GM18909 (cell line): ENCODE measurements around the gene RPL38.

Source experiments
- ATAC-seq: cut with Tn5 transposase; IDR thresholded peaks from one replicate; pipeline ENCODE4 v1.9.1; 2021; ENCODE audit warnings: mild to moderate bottlenecking; ENCODE audit not compliant: unreplicated experiment, poor library complexity

Gene RPL38

DNA sequence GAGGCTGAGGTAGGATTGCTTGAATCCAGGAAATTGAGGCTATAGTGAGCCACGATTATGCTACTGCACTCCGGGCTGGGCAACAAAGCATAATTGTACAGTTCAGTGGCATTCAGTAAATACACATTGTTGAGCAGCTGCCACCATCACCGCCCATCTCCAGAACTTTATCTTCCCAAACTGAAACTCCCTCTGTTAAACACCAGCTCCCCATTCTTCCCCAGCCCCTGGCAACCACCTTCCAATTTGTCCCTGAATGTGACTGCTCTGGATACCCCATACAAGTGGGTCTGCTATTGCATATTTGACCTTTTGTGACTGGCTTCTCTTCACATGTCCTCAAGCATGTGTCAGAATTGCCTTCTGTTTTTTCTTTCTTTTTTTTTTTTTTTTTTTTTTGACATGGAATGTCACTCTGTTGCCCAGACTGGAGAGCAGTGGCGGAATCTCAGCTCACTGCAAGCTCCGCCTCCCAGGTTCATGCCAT lies 2.9 kb downstream of the RPL38 start:
- no peak for ATAC-seq

- no peak for ATAC-seq
These were observed 7.0 kb downstream of the RPL38 start for GRCh38 chr17:74210191-74211140.

DNA sequence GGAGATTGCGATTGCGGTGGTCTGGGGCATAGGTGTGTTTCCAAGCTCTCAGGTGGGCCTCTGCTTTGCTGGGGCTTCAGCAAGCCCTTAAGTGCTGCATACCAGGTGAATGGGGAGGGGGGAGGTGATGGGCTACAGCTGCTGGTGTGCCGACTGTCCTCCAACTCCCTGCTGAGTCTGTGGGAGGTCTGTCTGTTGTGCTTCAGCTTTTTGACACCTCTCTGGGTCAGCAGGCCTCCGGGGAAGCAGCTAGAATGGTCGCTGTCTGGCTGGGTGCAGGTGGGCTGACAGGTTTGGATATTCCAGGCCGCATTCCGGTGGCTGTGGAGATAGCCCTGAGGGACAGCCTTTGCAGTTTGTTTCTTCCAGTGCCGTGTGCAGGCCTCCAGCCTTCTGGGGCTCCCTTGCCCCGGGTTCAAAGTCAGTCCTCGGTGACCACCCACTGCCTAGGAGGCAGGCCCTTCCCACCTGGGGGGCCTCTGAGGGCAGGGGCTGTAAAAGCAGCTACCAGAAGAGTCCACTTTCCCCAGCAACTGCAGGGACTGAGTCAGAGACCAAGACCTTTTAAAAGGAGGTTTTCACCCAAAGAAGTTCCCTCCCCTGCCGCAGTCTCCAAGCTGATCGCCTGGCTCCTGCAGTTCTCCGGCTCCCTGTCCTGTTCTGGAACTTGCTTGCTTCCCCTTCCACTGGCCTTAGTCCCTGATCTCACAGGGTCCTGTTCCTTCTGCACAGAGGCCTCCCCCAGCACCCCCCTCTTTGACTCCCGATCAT lies 7.8 kb downstream of the RPL38 start:
- ATAC-seq, result no peak

DNA sequence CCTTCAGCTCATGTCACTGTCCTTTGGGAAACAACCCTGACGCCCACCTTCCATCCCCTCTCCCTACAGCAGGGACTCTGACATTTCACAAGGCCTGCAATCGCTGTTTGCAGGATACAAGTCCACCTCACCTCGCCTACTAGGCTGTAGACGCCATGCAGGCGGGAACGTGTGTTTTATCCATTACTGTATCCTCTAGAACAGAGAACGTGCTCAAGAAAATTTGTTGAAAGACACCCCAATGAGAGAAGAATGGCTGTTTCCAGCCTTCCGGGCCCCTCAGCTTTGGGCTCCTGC lies 8.4 kb downstream of the RPL38 start:
- no peak for ATAC-seq

DNA sequence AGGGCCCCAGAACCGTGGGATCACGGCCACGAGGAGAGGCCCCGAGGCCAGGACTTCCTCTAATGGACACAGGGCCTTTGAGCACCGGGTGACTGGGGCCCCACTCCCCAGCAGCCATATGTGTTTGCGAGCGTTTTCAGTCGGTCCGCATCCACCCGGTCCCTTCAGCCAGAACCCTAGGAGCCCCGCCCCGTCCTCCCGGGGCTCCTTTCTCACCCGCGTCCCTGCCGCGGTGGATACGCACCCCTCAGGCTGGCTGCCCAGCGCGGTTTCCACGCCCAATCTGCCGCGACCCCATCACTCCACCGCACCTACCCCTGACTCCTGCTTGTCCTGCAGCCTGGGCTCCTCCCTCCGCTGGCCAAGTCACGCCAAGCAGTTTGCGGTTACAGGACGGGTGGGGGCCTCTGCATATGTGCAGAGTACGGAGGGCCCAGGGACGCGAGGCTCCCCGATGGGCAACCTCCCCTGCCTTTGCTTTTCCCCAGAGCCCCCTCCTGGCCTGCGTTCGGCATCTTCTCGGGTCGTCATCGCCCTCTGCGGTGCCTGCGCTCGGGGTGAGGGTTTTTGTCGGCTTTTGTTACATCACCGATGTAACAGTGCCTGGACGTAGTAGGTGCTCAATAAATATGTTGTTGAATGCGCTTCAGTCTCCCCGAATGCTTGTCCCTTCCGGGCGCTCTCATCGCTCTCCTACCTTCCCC lies 8.9 kb downstream of the RPL38 start:
- peak; percentile 13 for ATAC-seq

DNA sequence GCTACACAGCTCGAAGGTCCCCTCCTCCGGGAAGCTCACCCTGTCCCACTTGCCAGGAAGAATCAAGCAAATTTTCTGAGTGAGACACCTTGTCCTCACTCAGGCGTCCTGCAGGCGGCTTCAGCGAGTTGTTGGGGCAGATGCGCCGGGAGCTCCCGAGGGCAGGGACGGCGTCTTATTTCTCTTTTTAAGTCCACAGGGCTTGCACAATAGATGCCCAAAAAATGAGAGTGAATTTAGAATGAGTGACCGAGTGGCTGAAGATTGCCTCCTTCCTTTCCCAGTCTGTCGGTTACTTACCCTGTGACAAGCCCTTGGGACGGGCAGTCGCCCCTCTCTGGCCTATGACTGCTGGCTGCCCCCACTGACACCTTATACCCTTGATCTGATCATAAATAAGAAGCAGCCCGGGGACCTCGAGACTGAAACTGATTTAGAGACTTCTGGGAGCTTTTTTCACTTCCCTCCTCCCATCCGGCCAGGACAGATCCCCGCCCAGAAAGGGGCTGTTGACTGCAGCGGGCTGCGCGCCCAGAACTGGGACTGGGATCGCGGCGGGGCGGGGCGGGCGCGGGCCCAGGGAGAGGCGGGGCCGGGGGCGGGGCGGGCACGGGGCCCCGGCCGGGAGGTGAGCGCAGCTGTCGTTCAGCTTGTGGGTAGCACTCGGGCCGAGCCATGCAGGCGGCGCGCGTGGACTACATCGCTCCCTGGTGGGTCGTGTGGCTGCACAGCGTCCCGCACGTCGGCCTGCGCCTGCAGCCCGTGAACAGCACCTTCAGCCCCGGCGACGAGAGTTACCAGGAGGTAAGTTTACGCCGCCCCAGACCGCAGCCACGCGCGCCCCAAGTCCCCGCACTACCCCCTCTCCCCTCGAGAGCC lies 9.7 kb downstream of the RPL38 start, which contains the start of gene TTYH2:
Gene TTYH2 (plus strand): TSS at position 659 of the 879 bp plus-strand sequence. CDS start 17 bp downstream, at position 676.
- ATAC-seq, result peak; percentile 61

- ATAC-seq, result no peak
These were observed 10.4 kb downstream of the RPL38 start for GRCh38 chr17:74213861-74214391.

GRCh38 chr17:74214484-74215341 lies 11.2 kb downstream of the RPL38 start:
- ATAC-seq, result no peak

DNA sequence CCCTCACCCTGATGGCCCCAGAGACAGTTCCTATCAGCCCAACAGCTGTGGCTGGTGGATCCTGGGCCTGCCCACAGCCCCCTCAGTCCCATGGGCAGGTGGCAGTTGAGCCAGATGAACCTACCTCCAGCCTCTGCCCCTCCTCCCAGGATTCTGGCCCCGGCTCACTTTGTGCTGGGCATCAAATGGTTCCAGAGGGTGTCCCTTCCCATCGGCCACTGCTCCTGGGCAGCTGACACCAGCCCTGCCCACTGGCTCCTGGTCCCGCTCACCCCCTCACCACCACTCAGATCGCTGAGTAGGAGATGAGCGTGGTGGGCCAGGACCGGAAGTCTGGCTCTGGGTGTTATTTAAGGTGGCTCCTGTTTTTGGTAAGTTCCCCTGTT lies 11.9 kb downstream of the RPL38 start:
- no peak for ATAC-seq

GRCh38 chr17:74216505-74216904 lies 13.0 kb downstream of the RPL38 start:
- no peak for ATAC-seq

- no peak for ATAC-seq
These were observed 13.7 kb downstream of the RPL38 start for GRCh38 chr17:74217037-74217730.

- no peak for ATAC-seq
These were observed 14.4 kb downstream of the RPL38 start for GRCh38 chr17:74217888-74218287.

- ATAC-seq, result no peak
These were observed 15.0 kb downstream of the RPL38 start for GRCh38 chr17:74218436-74218835.

GRCh38 chr17:74219576-74220133 lies 16.2 kb downstream of the RPL38 start:
- no peak for ATAC-seq

DNA sequence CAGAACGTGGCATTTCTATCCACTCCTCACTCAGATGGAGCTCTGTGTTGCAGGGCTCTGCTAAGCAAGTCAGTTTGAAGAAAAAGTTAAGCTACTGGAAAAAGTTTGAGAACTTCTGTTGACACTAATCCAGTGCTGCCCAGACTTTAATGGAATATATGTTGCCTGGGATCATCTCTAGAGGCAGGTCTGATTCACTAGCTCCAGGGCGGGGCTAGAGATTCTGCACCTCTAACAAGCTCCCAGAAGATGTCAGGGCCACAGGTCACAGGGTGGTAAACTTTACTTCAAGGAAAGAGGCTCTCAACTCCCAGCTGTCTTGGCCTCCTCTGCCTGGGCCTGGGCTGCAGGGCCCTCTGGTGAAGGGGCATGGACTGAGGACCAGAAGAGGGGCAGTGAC lies 16.7 kb downstream of the RPL38 start:
- no peak for ATAC-seq

GRCh38 chr17:74220946-74221818 lies 17.7 kb downstream of the RPL38 start:
- ATAC-seq, result no peak

DNA sequence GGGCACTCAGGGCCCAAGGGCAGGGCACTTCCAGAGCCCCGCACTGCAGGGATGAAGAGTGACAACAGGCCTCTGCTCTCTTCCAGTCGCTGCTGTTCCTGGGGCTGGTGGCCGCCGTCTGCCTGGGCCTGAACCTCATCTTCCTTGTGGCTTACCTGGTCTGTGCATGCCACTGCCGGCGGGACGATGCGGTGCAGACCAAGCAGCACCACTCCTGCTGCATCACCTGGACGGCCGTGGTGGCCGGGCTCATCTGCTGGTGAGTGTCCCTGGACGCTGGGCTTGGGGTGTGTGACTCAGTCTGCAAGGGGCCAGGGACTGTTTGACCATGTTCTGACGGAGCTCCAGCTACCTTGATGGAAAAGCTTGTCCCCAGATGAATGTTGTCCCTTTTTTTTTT lies 18.9 kb downstream of the RPL38 start:
- no peak for ATAC-seq
